Stimulated activated CD8-positive, alpha-beta memory T cell treated with anti-CD3 and anti-CD28 coated beads, Interleukin-7, amount 100 ng/mL, for 48 hours (primary cell): ENCODE data around the gene CD46.
"Not testable (repeated sequence)": the region's sequence is repeated elsewhere in the genome, so short reads cannot be mapped to it uniquely, and the experiment has no call there.

Experiments used
- DNase-seq, 2 donors: peaks; one replicate each; pipeline ENCODE4 v3.0.0-alpha.2; 2020; ENCODE audit warnings: low read depth in 1 of 2; ENCODE audit errors: extremely low read depth in 1 of 2

CD46 gene

DNA sequence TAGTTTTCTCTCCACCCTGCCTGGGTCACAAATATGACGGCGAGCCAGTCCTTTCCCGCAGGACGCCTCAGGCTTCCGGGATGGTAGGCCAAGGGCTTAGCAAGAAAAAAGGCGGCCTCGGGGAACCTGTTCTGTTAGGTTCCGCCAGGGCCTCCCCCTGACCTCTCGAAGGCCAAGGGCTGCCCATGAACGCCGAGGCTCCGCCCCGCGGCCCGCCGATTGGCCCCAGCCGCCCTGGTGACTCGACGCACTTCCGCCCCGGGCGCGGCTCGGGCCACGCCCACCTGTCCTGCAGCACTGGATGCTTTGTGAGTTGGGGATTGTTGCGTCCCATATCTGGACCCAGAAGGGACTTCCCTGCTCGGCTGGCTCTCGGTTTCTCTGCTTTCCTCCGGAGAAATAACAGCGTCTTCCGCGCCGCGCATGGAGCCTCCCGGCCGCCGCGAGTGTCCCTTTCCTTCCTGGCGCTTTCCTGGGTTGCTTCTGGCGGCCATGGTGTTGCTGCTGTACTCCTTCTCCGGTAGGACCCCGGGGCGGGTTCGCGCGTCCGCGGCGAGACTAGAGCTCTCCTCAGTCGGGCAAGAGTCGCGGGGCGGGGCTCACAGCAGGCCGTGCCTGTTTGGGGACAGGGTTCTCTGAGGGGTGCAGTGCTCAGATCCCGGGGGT is at the start of gene CD46:
Gene CD46, plus strand, starts transcription at position 265 of the 666 bp plus-strand sequence. Its CDS starts 159 bp downstream, at position 424.
- peak; percentile 88 to 93 for DNase-seq

DNA sequence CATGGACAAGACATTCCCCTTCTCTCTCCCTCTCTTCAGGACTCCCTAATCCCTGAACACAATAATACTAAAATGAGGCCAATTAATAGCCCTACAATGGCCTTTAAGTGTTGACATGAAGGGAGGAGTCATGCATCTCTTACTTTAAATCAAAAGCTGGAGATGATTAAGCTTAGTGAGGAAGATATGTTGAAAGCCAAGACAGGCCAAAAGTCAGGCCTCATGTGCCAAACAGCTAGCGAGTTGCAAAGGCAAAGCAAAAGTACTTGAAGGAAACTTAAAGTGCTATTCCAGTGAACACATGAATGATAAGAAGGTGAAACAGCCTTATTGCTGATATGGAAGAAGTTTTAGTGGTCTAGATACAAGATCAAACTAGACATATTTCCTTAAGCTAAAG is 49.5 kb upstream of the CD46 start:
- DNase-seq: no peak

DNA sequence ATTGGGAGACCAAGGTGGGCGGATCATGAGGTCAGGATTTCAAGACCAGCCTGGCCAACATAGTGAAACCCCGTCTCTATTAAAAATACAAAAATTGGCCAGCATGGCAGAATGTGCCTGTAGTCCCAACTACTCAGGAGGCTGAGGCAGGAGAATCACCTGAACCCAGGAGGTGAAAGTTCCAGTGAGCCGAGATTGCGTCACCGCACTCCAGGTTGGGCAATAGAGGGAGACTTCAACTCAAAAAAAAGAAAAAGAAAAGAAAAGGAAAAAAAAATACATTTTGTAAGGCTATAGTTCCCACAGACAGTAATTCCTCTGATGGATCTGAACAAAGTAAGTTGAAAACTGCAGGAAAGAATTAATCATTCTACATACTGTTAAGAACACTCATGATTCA is 48.1 kb upstream of the CD46 start:
- DNase-seq: no peak

DNA sequence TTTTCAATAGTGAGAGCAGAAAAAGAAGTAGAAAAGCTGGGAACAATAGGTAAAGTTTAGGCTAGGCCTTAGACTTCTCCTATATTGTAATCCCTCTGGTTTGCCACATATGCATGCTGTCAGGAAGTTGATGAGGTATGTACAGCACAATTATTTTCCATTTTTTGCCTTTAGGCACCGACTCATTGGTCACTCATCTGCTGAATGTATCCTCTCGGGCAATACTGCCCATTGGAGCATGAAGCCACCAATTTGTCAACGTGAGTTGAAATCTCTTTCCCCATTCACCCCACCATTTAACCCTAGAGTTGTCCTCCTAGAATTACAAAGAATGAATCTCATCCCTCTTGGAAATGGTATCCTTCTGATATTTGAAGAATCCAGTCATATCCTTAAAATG is 43.9 kb upstream of the CD46 start:
- DNase-seq: not testable (repeated sequence)

DNA sequence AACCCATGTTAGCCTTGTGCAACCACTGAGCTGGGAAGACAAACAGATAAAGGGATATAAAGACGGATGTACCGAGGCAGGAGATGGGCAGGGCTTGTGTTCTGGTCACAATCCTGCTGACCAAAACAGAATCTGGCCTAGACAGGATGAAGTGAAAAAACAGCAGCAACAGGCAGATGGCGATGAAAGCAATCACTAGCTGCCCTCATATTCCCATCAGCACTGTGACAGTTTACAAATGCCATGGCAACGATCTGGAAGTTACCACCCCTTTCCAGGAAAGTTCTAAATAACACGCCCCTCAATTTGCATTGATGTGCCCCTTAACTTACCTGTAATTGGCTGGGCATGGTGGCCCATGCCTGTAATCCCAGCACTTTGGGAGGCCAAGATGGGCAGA is 40.6 kb upstream of the CD46 start:
- DNase-seq: no peak

DNA sequence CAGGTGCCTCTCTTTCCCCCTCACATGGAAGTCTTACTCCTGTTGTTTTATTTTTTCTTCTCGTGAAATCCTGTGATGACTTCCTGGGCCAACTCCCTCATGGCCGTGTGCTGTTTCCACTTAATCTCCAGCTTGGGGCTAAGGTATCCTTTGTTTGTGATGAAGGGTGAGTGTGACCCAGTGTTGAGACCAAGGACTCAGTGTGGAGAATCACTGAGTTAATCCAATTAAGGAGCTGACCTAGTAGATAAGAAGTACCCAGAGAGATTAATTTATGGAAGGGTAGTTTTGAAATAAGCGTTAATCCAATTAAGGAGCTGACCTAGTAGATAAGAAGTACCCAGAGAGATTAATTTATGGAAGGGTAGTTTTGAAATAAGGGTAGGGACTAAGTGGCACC is 39.2 kb upstream of the CD46 start:
- DNase-seq: not testable (repeated sequence)

DNA sequence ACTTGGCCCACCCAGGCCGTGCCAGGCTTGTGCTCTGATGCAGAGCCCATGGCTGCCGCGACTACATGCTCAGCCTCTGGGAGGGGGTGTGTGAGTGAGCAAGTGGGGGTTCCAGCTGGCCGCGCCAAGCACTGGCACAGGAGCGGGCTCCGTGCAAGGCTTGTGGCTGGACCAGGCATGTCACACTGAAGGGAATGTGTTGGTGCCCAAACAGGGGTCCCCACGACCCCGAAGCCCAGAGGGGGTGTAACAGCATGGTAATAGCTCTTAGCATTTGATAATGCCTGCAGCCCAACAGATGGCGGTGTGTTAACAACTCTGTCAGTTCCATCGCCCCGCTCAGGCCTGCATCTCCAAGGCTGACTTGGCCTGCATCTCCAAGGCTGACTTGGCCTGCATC is 38.3 kb upstream of the CD46 start:
- no peak for DNase-seq

DNA sequence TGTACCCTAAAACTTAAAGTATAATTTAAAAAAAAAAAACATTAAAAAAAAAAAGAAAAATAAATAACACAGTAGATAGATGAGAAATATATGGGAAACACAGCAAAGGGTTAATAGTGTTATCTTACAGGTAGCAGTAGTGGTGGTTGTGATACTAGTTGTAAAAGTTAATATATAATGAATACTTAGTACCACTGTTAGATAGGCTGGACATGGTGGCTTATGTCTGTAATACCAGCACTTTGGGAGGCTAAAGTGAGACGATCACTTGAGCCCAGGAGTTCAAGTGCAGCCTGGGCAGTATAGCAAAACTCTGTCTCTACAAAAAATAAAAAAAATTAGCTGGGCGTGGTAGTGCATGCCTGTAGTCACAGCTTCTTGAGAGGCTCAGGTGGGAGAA is 32.6 kb upstream of the CD46 start:
- DNase-seq: no peak

DNA sequence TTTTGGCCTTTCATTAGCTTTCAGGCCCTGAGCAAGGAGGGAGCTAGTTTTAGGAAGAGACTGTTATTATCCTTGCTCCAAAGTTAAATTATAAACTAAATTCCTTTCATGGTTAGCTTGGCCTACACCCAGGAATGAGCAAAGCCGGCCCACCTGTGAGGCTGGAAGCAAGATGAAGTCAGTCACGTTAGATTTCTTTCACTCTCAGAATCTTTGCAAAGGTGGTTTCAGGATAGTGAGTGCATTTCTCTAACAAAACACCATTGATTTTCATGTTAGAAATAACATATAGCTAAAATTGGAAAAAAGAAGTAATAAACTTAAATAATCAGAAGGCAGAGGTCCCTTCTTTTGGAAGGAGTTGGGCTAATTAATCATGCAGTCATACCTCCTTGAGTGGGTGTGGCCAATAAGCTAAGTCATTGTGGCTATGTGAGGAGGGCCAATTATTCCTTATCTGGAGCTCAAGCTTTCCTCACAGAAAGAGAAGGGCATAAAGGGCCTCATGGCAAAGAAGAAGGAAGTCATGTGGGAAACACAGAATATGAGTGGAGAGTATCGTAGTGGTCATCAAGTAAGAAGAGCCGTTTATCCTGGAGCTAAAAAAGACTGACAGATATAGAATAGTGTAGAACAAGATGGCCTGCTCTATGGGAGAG is 23.5 kb upstream of the CD46 start:
- DNase-seq: not testable (repeated sequence)

DNA sequence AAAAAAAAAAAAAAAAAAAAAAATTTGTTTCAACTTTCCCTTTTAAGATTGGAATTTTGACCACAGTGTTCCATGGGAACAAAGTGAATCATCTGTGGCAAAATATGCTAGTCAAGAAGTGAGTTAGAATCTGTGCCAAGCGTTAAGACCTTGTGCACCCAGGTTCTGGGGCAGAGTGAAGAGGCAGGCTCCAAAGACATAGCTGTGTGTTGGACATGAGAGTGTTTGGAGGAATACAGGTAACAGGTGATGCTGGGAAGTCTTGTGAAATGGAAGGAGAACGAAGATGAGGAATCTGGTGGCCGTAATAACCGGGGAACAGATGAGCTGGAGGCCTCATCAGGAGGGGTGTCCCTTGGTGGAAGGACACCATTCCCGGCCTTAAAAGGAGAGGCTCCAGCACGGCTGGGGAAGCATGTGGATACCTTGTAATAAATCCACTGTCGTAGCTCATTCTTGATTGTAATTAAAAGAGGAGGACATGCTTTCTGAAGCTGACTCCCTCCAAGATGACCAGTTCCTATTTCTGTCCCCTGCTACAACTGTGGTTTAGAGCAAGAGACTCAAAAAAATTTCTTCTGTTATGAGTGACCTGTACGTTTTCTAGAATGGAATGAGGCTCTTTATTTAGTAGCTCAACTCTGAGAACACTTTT is 14.2 kb upstream of the CD46 start:
- not testable (repeated sequence) for DNase-seq

DNA sequence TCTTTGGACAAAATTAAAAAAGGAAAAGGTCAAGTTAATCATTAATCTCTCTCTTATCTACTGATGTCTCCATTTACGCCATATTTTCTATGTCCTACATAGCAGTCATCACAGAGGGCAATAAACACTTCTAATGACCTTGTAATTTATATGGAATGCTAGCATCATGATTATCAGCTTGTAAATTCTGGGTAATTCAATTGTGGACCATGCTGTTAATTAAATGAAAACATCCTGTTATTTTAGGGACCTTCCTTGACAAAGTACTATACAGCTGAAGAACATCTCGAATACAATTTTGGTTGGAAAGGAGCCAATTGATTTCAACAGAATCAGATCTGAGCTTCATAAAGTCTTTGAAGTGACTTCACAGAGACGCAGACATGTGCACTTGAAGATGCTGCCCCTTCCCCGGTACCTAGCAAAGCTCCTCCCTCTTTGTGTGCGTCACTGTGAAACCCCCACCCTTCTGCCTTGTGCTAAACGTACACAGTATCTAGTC is 13.6 kb upstream of the CD46 start:
- DNase-seq: not testable (repeated sequence)

DNA sequence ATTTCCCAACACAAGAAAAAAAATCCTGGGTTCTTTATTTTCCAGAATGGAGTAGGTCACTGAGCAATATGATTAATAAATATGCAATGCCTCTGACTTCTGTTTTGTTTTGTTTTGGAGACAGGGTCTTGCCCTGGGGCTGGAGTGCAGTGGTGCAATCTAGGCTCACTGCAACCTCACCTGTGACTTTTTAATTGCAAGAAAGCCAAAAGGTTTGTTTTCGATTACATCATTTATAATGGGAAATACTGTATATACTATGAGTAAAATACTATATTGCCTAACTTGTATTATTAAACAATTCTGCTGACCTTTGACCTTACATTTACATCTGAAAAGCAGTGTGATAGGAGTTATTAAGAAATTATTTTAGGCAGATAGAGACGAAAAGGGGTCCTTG is 11.6 kb upstream of the CD46 start:
- no peak for DNase-seq

DNA sequence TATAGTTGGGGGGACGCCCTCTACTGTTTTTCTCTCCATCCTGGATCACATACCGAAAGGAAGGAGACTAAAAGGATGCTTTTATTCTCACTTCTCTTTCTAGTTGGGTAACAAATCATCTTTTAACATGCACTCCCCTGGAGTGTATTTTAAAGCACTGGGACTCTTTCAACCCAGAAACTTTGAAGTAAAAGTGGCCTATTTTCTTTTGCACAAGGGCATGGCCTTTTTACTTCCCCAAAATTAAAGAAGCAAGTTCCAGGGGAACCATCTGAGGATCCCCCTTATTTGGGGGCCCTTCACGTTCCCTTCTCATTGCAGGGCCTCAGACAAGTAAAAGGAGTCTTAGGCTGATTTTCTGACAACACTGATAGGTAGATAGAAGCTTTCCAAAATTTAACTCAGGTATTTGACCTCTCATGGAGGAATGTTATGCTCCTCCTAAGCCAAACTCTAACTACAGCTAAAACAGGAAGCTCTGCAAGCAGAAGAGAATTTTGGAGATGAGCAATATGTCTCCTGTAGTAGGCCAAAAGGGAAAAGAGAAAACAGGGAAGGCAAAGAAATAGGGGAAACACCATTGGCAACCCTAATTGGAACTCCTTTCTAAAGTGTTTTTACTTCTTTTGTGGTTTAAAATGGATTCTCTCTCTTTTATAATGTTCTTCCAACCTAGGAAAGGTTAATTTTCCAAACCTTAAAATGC is 8.9 kb upstream of the CD46 start:
- no peak for DNase-seq

DNA sequence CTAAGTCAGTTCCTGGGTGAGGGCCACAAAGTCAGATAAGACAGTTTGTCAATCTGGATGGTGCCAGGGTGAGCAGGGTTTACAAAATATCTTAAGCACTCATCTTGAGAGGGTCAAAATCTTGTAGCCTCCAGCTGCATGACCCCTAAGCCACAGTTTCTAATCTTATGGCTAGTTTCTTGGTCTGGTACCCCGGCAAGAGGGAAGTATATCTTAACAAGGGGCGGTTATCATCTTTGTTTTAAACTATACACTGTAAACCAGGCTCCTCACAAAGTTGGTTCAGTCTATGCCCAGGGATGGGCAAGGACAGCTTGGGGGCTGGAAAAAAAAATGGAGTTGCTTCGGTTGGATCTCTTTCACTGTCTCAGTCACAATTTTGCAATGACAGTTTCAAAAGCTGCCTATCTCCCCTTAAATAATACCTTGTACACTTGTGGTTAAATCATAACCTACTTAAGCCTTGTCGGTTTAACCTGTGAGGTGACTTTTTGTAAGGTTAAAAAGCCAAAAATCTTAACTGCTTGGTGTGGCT is 7.8 kb upstream of the CD46 start:
- no peak for DNase-seq

DNA sequence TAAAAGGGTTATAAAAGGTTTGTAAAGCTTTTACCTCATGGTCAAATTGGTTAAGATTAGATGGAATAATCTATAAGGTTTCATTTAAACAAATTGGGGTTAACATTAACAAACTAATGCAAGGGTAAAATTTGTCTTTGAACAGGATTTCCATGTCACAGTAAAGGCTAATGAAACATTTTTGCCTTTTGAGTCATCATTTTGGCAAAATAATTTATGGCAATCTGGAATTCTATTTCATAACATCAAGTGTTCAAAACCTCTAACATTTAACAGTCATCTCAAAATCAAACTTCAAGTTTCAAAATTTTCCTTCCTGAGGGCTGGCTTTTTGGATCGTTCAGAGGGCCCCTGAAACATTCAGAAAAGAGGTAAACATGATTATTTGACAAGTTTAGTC is 6.6 kb upstream of the CD46 start:
- no peak for DNase-seq

DNA sequence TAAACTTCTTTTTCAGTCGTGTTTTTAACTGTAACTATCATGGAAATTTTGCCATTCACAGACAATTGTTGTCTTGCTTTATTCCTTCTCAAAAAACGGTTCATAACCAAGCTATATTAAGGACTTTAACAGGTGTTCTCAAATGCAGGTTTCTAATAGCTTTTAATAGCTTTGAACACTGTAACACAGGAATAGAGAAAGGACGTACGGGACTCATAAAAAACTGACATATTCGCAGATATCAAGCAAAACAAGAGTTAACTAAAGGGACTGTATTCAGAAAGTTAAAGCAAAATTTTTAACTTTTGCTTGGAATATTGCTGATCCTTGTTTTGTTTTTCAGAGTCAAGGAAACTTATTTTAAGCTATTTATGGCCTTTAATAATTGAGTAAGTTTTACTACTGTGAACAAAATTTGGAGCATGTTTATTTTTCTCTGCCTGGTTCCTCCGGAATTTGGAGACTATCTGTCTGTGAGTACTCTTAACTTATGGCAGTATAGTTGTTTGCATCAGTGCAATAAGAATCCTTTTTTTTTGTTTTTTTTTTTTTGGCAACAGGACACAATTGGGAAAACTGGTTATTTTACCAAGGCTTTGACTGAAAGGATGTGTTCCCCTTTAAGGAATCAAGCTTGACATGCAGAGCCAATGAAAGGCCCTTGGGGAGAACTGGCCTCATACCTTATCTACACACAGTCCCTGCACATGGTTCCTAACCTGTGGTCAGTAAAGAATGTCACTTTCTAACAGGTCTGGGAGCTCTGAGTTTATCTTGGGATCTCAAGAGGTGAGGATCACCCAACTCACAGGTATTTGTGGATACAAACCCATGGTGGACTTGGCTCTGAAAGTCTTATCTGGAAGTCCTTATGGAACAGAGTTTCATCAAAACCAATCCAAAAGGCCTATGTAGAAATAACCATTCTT is 5.8 kb upstream of the CD46 start:
- DNase-seq: no peak

DNA sequence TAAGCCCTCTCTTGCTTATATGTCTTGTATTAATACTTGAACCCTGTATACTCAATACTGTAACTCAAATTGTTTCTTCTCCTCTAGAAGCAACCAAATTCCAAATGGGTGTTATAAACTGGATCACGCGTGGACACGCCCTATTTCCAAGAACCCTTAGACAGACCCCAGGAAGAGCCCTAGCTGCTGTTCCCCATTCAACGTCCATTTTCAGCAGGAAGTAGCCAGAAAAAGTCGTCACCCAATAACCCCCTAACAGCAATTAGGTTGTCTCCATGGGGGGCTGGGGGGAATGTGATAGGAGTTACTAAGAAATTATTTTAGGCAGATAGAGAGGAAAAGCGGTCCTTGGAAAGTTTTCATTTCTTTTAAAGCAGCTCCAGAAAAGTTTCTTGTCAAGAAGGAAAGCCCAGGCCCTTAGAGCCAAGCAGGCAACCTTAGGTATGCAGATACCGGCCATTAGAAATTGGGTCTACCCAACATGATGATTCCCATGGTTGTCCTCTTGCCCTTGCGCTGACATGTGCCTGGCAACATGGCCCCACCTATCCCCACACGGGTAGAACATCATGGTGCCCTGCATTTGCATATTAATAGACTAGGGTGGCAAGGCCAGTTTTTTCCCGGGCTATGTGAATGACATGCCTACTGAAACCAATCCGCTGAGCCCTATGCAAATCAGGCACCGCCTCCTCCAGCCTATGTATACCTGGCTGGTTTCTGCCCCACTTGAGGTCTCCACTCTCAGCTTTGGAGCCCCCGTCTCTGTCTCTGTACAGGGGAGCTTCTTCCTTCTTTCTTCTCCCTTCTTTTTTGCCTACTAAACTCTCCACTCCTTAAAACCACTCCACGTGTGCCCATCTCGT is 4.0 kb upstream of the CD46 start:
- DNase-seq: no peak

DNA sequence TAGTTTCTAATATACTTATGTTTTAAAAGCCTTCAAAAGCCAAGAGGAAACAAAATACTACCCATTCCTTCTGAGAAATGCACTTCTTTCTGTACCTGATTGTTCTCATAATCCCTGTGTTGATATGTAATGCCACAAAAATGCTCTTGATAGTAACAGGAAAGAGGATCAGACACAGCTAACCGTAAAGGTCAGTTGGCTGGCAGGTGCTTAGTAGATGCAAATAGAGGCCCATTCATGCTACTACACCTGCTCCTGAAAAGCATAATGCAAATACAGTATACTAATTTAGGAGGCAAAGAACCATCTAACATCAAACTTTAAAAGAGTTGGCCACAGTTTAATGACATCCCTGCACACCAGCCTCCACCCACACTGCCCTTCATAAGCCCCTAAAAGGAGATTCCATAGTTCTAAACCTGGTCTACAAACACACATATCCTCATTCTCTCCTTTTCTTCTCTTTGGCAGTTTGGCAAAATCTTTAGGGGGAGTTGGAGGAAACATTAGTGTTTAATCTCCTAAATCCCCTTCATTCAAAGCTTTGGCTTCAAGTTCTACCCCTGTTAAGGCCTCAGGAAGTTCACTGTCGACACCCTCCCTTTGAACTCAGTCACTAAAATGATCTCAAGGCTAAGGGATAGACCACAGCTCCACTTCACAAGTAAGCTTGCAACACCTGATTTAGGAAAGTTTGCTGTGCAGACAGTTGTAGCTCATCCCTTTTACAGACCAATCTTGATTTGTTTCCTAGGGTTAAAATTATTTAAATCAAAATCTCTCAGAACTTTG is 2.9 kb upstream of the CD46 start:
- no peak for DNase-seq
